ENCODE measurements around the gene VSIG10L2. TPM values are rescaled to one million over a fixed set of nuclear protein-coding genes. Genes with fewer than 3 reads are reported as not detected.

VSIG10L2 gene
- total RNA-seq, 1 experiment from 2014 or later = not detected

DNA sequence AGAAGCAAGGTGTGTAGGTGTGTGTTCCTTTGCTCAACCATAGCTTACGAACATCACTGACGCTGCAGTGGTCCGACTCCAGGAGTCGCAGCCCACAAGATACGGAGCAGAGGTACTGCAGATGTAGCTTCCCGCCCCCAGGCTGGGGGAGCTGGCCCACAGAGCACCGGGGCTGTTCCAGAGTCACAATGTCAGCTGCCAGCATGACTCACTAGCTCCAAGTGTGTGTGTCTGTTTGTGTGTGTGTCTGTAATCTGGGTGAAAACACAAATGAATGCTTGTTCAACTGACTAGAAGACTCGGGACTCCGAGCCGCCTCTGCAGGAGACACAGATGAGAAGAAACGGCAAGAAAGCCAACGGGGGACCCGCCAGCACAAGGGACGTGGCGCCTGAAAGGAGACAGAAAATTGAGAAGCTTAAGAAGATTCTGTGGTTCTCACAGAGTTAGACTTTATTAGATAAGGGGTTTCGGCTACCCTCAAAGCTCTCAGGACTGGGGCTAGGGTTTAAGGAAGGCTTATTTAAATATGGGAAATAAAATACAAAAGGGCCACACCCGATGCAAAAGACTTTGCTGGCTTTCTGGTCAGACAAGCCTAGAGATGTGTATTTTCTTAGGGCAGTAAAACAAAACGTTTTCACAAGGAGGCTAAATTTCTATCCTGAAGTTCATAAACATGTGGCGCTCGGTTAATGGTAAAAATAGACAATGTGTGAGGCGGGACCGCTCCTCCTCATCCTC lies 10.7 kb downstream of the VSIG10L2 start:
- H3K56ac ChIP-seq (ENCODE audit: insufficient read length, low read depth, low read length) = no peak overlapping the region
- no peaks in the 10 kb centered on the region for H4K20me1 ChIP-seq (ENCODE audit: control insufficient read depth, insufficient read depth, insufficient read length)
- Mint-ChIP-seq H3K4me3 (no peak overlapping the region), H3K4me1 (peaks cover 11 to 19% of the 10 kb centered on the region in 2 experiments), H3K36me3 (ENCODE audit: insufficient read depth in 1 of 3, low read depth in 3 of 3) (peaks cover 3 to 22% (median 4%) of the 10 kb centered on the region in 3 experiments; a peak in 6 of 7 replicates), H3K9me3 (no peaks in the 10 kb centered on the region), H3K27me3 (ENCODE audit: low read depth) (no peaks in the 10 kb centered on the region), H3K27ac (peak overlapping the region in 2 of 3 experiments; percentile 46 to 90; a peak in 3 of 7 replicates)
- no peak overlapping the region for H2BK5ac ChIP-seq (ENCODE audit: insufficient read length, low read length)
- no peaks in the 10 kb centered on the region for H3K9me3 ChIP-seq (ENCODE audit: control insufficient read depth, low read depth, low read length)
- no peaks in the 10 kb centered on the region for H3K27me3 ChIP-seq (ENCODE audit: insufficient read depth, low read length)
- H3K4ac ChIP-seq (ENCODE audit: low read depth, low read length) = no peak overlapping the region
- H2BK15ac ChIP-seq (ENCODE audit: low read depth, low read length) = no peak overlapping the region
- no peaks in the 10 kb centered on the region for H3K23me2 ChIP-seq (ENCODE audit: insufficient read length, low read depth, low read length, poor library complexity, severe bottlenecking)
- H2BK12ac ChIP-seq (ENCODE audit: insufficient read length, low read depth, low read length) = no peak overlapping the region
- no peak overlapping the region for H2AK5ac ChIP-seq (ENCODE audit: insufficient read length, low read length)
- DNase-seq = no peak
- H3T11ph ChIP-seq (ENCODE audit: low read length) = no peak overlapping the region
- no peak overlapping the region for H4K8ac ChIP-seq (replicated peaks; ENCODE audit: insufficient read length, low read depth, low read length)
- no peak overlapping the region for H3K23ac ChIP-seq (ENCODE audit: insufficient read length, low read depth, low read length)
- no peak overlapping the region for H2BK20ac ChIP-seq (ENCODE audit: low read depth, low read length, poor library complexity, severe bottlenecking)
- TF ChIP-seq, protein P1, sequence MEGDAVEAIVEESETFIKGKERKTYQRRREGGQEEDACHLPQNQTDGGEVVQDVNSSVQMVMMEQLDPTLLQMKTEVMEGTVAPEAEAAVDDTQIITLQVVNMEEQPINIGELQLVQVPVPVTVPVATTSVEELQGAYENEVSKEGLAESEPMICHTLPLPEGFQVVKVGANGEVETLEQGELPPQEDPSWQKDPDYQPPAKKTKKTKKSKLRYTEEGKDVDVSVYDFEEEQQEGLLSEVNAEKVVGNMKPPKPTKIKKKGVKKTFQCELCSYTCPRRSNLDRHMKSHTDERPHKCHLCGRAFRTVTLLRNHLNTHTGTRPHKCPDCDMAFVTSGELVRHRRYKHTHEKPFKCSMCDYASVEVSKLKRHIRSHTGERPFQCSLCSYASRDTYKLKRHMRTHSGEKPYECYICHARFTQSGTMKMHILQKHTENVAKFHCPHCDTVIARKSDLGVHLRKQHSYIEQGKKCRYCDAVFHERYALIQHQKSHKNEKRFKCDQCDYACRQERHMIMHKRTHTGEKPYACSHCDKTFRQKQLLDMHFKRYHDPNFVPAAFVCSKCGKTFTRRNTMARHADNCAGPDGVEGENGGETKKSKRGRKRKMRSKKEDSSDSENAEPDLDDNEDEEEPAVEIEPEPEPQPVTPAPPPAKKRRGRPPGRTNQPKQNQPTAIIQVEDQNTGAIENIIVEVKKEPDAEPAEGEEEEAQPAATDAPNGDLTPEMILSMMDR (conservative IDR thresholded peaks at IDR 0.05) = no peak
- no peaks in the 10 kb centered on the region for H3K79me1 ChIP-seq (ENCODE audit: insufficient read depth, low read depth, low read length, poor library complexity, severe bottlenecking)
- H3K27ac ChIP-seq (ENCODE audit: insufficient read length, low read depth, low read length) = no peak overlapping the region
- no peak overlapping the region for H3K9ac ChIP-seq (ENCODE audit: extremely low read depth, insufficient read length, low read length)
- no peak overlapping the region for H3K14ac ChIP-seq (ENCODE audit: insufficient read depth, low read length)
- no CpG with 5 or more reads among the region's 22 CpGs for WGBS (ENCODE audit: extremely low coverage, insufficient read length, low lambda C conversion rate)
- no peak overlapping the region for H3K18ac ChIP-seq (ENCODE audit: insufficient read length, low read depth, low read length)
- H4K91ac ChIP-seq (ENCODE audit: insufficient read length, low read depth, low read length) = no peak overlapping the region
- H2BK120ac ChIP-seq (ENCODE audit: low read depth, low read length, poor library complexity, severe bottlenecking) = no peak overlapping the region
- H3K79me2 ChIP-seq (ENCODE audit: insufficient read depth, low read length) = no peaks in the 10 kb centered on the region
- H3K4me2 ChIP-seq (ENCODE audit: insufficient read depth, insufficient read length, low read length) = no peak overlapping the region
- H2AFZ ChIP-seq (ENCODE audit: low read length) = no peak overlapping the region
- no peak overlapping the region for H4K5ac ChIP-seq (ENCODE audit: insufficient read length, low read depth, low read length)
- H3K4me1 ChIP-seq (ENCODE audit: insufficient read depth, low read length) = no peaks in the 10 kb centered on the region

Measured in H9 (cell line).